SH-SY5Y (cell line): Measurements from ENCODE around the gene VPS26B.

Experiments used
- GATA2 ChIP-seq: IDR thresholded peaks from 2 replicates; pipeline ENCODE4 v1.6.1; 2011; ENCODE audit warnings: mild to moderate bottlenecking, low read depth, low read length
- GATA3 ChIP-seq: IDR thresholded peaks from 2 replicates; pipeline ENCODE4 v1.6.1; 2011; ENCODE audit warnings: low read depth, mild to moderate bottlenecking, low read length, moderate library complexity

- TF ChIP-seq GATA3 (no peak), GATA2 (no peak)
Observed at GRCh38 chr11:134257101-134257500, 32.6 kb downstream of the VPS26B start.
